Stimulated activated CD4-positive, alpha-beta T cell treated with anti-CD3 and anti-CD28 coated beads, Interleukin-12 subunit alpha, Interleukin-12 subunit beta, amount 100 ng/mL, for 24 hours (primary cell): ENCODE data around the gene DNAJC16.
"Not testable (repeated sequence)": the region's sequence is repeated elsewhere in the genome, so short reads cannot be mapped to it uniquely, and the experiment has no call there.

Experiments
- DNase-seq, 2 experiments: peaks; one replicate each; pipeline ENCODE4 v3.0.0-alpha.2; 2020; ENCODE audit warnings: low read depth in 2 of 2

The DNAJC16 gene

DNA sequence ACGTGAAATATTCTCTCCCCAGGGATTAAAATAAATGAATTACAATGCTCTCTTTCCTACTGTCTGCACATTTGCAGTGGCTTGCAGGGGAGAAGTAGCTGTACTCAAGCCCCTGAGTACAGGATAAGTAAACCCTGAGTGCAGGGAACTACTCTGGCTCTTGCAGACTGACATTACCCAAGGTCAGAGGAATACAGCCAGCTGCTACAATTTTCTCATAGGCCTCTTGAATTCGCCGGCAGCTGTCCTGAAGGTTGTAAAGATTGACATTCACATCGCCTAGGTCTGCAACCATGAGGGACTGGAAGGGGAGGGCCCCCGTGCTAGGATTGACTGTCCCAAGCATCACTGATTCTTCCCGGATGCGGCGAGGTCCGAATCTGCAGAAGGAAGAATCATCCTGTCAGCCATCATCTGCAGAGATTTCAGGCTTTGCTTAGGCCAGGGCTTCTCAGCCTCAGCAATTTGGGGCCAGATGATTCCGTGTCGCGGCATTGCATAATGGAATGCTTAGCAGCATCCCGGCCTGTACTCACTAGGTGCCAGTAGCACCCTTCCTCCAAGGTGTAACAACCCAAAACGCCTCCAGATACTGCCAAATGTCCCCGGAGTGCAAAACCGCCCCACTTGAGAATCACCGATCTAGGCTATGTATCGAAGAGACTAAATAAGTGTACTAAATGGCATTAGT, 56.5 kb downstream of the DNAJC16 start:
- no peak for DNase-seq

DNA sequence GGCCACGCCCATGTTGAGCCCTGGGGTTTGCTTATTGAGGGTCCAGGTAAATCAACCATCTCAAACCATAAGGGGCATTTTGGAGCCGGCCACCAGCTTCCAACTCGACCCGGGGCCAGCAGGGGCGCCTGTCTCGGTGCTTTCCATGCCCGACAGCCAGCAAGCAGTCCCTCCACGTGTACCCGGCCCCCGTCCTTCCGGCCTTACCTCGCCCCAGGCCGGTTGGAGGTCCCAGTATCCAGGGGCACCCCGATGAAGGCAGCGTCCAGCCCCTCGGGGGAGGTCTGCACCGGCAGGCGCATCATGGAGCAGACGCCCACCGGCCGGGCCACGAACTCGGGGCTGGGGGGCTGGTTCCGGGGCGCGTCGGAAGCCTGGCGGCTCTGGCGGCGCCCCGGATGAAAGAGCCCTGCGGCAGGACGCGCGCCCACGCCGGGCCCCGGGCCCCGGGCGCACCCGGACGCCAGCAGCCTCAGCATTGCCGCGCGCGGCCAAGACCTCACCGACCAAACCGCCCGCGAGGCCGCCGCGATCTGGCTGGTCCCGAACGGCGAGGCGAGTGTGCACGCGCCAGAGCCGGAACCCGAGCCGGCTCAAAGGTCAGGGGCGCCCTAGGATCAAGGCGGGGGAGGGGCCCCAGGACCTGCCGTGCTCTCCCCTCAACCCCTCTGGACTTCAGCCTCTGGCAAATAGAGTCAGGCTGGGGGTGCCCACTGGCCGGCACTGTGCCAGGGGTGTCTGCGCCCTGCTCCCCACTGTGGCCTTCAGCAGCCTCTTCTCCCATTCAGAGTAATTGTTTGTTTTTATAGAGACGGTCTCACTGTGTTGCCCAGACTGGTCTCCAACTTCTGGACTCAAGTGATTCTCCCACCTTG, 58.1 kb downstream of the DNAJC16 start, which contains the start of gene AGMAT:
AGMAT (minus strand) TSS at position 563 of the 875 bp plus-strand sequence; CDS start at position 479, 84 bp downstream.
- peak; percentile 47 to 57 for DNase-seq

DNA sequence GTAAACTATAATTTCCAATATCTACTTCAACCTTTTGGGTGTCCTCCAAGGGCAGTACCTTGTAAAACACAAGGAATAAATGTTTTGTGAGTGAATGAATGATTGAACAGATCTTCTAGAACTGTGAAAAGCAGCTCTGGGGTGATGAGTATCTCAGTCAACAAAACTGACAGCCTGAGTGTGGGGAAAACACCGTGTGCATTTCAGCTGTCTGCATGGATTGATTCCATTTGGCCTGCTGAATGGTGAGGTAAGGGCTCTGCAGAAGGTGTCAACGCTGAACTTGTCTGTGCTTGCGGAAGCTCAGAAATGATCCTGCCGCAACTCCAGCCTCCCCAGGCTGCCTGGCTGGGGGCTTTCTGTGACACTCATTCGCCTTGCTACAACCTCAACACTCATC, 65.6 kb downstream of the DNAJC16 start:
- no peak for DNase-seq

DNA sequence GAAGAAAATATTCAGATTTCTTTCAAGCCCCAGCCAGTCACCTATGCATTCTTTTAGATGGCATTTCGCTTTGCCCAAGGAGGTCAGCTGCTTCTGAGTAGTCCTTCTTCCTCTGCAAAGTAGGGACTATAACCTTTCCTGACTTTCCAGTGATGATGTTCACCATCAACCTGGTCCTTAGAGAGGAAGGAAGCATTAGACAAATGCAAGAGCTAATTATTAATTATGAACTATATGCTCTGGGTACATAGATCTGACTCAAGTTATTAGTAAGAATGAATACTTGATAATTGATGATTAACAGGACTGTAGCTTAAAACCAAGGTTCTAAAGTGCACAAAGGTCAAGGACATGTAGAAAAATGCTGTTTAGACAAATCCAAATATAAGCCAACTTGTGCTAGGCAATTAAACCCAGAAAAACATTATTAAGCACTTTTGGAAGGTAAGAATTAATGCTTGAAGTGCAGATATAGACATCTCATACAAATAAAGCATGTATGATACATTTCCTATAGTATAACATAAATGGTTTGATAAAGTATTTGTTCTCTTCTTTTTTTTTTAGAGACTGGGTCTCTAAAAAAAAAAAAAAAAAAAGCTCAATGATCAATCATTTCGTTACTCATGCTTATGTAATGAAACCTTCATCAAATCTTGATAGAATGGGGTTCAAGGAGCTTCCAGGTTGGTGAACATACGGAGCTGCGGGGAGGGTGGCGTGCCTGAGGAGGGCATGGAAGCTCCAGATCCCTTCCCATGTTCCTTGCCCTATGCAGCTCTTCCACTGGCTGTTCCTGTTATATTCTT, 69.4 kb downstream of the DNAJC16 start:
- DNase-seq, result no peak

DNA sequence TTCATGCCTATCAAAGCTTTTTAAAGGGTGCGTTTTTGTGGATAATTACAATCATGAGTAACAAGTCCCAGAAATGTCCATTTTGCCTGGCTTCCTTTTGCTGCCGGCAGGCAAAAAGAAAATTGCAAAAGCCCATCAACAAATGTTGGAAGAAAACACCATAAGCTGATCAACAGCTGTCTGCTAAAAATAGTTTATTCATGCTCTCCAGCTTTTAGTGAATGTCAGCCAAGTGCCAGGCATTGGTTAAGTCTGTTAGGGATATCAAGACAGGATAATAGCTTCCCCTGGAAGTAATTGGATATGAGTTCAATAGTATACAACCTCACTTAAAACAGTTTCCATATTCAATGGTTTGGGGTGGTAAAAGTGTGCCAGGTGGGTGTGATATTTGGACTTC, 71.8 kb downstream of the DNAJC16 start:
- no peak for DNase-seq

DNA sequence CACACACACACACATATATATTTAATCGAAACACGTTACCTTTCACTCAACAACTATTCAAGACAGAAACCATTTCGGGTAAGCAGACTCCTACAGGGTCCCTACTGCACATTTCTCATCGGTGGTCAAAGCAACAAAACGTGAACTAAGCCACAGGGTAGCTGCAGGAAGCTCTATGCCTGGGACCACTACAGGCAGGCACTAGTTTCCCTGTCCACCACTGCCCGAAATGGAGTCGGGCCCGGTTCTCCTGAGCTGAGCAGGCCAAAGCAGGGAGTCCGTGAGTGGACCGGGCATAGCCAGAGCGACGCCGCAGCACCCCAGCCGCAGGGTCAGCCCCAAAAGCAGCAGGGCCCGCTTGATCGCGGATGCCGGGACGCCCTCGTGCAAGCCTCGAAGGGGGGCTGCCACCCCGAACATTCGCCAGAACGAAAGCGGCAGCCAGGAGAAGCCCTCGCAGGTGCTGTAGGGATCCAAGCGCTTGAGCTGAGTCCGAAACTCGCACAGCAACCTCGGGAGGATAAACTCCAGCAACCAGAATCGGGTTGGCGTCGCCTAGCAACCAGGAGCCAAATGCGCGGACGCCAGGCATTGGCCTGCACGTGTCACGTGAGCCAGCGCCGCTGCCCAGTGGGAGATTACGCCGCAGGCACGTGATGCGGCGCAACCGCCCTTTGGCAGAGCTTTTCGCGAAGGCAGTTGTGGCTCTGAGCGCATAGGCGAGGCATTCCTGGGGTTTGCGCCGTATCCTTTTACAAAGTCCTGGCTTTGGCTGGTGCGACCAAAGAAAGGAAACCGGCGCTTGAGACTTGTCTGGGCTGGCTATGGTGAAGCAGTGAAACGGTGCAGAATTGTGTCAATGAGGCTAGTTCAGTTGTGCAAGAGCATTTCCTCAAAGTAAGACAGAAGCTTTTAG, 76.7 kb downstream of the DNAJC16 start:
- peak; percentile 83 to 89 for DNase-seq

DNA sequence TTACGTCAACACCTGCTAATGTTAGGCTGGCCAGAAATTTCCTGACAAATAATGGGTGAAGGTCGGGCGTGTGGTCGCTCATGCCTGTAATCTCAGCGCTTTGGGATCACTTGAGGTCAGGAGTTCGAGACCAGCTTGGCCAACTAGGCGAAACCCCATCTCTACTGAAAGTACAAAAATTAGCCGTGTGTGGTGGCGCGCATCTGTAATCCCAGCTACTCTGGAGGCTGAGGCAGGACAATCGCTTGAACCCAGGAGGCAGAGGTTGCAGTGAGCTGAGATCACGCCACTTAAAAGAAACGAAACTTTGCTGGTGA, 77.3 kb downstream of the DNAJC16 start:
- not testable (repeated sequence) for DNase-seq

DNA sequence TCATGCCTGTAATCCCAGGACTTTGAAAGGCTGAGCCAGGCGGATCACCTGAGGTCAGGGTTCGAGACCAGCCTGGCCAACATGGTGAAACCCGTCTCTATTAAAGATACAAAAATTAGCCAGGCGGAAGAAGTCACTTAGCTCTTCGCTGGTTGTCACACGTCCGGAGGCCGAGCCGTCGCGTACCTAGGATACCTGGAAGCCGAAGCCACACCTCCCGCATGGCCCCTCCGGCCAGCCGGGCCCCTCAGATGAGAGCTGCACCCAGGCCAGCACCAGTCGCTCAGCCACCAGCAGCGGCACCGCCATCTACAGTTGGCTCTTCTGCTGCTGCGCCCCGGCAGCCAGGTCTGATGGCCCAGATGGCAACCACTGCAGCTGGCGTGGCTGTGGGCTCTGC, 77.8 kb downstream of the DNAJC16 start:
- not testable (repeated sequence) for DNase-seq

DNA sequence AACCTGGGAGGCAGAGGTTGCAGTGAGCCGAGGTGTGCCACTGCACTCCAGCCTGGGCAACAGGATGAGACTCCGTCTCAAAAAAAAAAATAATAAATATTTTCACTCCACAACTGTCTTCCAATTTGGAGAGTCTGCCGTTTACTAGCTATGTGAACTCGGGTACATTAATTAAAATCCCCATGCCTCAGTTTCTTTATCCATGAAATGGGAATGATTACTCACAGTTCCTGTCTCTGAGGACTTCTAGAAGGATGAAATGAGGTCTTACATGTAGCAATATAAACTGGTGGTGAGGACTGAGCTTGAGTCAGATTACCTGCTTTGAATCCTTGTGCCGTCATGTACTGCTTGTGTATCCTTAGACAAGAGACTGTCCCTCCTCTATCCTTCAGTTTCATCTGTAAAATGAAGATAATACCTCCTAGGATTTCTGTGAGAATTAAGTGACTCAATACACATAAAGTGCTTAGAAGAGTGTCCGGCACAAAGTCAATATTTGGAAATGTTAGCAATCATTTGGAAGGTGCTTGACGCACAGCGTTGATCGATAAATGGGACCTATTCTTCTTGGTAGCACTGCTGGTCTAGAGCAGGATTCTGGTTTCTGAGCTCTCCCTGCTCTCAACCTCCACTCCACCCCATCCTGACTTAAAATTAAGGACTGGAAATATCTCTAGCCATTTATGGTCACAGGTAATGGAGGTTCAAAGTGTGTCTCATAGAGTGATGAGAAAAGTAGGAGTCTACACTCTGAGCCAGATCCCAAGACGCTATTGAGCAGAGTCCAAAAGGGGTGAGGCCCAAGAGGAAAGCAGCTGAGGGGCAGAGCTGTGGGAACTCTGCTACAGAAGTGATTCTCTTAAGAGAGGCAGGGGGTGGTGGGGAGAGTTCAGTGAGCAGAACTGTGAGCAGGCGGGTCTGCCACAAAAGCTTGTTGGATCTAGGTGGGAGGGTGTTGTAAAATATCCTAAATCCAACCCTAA, 79.0 kb downstream of the DNAJC16 start:
- no peak for DNase-seq

DNA sequence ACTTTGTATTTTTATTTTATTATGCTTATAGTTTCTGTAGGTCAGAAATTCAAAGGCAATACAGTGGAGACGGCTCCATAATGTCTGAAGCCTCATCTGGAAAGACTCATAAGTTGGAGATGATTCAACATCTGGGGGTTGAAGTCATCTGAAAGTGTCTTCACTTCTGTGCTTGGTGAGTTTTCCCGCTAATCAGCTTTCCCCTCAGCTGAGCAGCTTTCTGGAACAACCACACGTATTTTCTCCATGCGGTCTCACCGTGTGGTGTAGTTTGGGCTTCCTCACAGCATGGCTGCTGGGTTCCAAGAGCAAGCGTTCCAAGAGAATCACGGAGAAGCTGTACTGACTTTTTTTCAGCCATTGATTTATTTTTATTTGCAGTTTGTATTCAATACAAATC, 83.0 kb downstream of the DNAJC16 start:
- DNase-seq, result no peak

DNA sequence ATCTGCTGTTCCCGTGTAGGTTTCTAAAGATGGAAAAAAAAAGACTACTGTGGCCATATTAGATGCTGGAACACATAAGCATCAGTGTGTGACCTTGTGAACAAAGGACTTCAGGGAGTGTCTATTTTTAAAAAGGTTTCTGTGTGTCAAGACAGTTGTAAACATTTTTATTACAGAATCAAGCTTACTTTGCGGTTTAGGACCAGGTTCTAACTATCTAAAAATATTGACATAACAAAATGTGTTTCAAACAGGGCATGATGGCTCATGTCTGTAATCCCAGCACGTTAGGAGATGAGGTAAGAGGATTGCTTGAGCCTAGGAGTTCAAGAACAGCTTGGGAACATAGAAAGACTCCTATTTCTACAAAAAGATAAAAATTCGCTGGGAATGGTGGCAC, 83.5 kb downstream of the DNAJC16 start:
- DNase-seq, result no peak

DNA sequence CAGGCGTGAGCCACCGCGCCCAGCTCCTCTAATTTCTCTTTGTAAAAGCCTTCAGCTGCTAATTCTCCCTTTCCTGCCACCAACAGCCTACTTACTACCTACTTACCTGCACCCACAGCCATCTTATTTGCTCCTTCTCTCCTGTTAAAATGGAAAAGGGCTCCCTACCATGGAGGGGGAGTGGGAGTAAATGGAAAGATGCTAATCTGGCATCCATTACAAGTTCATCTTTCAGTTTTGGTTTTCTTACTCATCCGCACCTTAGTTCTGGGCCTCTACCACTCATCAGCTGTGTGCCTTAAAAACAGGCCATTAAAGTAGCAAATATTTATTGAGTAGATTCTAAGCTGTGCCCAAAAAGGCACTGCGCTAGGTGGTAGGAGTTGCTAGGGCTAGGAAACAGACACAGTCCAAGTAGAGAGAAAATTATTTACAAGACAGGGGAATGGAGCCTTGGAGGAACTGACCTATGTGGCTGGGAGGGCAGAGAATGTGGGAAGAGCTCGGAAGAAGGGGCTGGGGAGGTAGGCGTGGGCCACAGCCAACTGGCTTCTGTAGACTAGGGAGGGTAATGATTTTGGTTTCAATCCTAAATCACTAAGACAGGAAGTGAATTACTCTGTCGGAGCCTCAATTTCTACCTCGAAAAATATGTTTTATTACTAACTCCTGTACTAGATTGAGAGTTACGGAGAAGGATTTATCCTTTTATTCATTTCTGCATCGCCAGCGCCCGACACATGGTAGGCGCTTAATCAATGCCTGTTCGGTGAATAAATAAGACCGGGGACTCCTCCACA, 89.9 kb downstream of the DNAJC16 start:
- no peak for DNase-seq

DNA sequence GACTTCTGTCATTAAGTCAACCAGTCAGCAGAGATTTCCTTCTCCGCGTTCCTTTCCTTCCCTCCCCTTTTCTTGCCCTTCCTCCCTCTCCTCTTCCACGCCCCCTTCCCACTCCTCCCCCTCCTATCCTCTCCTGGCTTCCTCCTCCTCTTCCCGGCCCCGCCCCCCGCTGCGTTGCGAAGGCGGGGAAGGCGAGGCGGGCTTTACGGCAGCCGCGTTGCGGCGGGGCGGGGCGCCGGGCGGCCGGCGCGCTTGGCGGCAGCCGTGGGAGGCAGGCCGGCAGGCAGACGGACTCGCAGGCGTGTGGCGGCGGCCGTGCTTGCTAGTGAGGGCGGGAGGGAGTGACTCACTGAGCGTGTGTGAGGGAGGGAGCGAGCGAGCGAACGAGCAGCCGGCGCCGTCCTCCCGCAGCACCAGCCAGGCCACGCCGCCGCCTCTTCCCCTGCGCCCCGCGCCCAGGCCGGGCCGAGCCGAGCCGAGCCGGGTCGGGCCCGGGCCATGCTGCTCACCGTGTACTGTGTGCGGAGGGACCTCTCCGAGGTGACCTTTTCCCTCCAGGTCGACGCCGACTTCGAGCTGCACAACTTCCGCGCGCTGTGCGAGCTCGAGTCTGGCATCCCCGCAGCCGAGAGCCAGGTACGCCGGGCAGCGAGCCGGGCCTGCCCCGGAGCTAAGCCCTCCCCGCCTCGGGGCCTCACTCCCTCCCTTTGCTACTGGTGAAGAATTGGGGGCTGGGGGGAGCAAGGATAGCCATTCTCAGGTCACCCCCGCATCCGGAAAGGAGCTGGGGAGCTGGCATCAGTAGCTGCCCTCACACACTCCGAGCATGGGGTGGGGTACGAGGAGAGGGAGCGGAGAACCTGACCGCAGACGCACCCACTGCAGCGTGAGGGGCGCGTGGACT, 90.8 kb downstream of the DNAJC16 start, which contains the start of gene DDI2:
DDI2 (plus strand) TSS at position 286 of the 904 bp plus-strand sequence; CDS start at position 499, 213 bp downstream.
- DNase-seq, result peak; percentile 87 to 96

DNA sequence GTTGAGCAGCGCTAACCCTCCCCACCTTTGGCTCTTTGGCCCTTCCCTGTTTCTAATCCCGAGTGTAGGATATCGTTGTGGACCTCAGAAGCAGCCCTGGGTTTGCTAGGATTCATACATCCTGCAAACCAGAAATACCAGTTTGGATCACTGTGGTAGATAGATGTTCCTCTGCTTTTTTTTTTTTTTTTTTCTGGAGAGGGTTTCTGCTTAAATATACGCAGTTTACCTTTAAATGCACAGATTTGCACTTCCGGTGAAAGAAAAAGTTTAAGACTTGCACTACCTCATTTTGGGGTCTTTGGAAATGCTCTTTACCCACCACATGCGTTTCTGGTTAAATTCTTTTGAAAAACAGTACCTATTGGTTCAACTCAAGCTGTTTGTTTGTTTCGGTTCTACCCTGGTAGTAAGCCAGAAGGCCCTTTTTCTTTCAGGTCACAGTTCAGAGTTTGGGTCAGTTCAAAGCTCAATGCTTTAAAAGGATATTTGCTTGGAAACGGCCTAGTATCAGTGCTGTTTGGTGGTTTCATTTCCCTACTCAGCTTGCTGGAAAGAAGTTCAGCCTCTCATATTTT, 91.5 kb downstream of the DNAJC16 start:
- no peak for DNase-seq

DNA sequence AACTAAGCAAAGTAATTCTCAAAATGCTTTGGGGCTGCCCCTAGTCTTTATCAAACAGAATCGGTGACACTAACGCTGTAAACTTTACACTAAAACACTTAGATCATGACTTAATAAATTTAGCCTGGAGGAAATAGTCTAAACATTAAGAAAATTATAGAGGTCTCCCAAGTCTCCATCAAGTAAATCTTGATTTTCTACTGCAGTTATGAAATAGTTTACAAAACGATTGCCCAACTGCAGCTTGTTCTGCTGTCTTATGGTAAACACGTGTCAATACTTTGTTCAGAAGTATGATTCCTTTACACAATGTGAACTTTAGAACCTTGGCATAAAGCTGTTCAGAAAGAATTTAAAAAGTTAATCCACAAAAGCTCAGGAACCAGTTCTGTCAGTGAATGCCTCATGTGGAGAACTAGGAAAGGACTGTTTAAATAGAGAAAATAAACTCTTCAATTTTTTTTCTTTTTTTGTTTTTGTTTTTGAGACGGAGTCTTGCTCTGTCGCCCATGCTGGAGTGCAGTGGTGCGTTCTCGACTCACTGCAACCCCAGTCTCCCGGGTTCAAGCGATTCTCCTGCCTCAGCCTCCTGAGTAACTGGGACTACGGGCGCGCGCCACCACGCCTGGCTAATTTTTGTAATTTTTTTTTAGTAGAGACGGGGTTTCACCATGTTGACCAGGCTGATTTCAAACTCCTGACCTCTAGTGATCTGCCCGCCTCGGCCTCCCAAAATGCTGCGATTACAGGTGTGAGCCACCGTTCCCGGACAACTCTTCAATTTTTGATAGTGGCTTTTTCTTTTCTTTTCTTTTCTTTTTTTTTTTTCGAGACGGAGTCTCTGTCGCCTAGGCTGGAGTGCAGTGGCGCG, 92.2 kb downstream of the DNAJC16 start:
- no peak for DNase-seq

DNA sequence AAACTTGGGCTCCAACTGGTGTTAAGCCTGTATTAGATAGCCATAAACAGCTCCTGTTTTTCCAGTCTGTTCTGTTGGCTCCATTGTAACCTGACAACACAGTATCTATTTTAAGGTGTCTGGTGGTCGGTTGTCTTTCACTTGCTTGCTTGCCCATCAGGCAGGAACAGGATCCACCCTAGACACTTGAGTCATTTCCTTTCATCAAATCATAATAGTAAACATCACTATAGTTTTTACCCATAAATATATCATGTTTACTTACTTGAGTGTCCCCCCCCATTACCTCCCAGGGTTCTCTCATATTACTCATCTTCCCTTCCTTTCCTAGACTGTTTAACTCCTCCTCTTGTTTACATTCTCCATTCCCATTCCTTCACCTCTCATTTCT, 93.5 kb downstream of the DNAJC16 start:
- DNase-seq, result no peak
